ENCODE measurements around the gene EVX2.

DNA sequence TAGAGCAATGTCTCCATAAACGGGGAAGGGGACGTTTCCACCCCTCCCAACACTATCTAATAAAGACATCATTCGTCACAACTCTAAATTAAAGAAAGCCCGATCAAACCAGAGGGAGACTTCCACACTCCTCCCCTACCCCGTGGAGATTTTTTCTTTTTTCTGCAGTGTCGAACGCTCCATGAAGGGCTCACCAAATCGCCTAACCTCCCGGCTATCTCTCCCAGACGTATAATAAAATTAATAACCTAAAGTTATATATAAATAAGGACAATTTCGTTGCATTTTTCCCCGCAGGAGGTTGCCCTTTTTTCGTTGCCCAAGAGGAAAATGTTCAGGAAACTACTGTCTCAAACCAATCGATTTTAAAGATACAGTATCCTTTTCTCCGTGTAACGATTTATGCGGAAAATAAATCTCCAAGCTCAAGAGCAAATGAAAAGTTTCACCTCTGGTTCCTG is 2.4 kb downstream of the EVX2 start:
- TF ChIP-seq, protein P1, sequence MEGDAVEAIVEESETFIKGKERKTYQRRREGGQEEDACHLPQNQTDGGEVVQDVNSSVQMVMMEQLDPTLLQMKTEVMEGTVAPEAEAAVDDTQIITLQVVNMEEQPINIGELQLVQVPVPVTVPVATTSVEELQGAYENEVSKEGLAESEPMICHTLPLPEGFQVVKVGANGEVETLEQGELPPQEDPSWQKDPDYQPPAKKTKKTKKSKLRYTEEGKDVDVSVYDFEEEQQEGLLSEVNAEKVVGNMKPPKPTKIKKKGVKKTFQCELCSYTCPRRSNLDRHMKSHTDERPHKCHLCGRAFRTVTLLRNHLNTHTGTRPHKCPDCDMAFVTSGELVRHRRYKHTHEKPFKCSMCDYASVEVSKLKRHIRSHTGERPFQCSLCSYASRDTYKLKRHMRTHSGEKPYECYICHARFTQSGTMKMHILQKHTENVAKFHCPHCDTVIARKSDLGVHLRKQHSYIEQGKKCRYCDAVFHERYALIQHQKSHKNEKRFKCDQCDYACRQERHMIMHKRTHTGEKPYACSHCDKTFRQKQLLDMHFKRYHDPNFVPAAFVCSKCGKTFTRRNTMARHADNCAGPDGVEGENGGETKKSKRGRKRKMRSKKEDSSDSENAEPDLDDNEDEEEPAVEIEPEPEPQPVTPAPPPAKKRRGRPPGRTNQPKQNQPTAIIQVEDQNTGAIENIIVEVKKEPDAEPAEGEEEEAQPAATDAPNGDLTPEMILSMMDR (IDR thresholded peaks at IDR 0.05) = no peak
- TF ChIP-seq POLR2A (IDR thresholded peaks at IDR 0.05) = no peak

All from prostate gland (tissue), 2 donors.